ENCODE results near the gene FAXC.

- no peak for TF ChIP-seq POLR2AphosphoS5 (IDR thresholded peaks at IDR 0.05)
- no peak for TF ChIP-seq POLR2A (IDR thresholded peaks at IDR 0.05; ENCODE audit: low read depth)
- no peak for TF ChIP-seq CTCF (IDR thresholded peaks at IDR 0.05)
These were observed 38.9 kb downstream of the FAXC start for GRCh38 chr6:99310553-99310952.
